Measurements from ENCODE around the gene LMX1B.

The LMX1B gene

GRCh38 chr9:126587187-126588185 is 26.2 kb upstream of the LMX1B start:
- WGBS (ENCODE audit: extremely low coverage, insufficient coverage, insufficient read length), result no CpG with 5 or more reads among the region's 20 CpGs
- no peaks in the 10 kb centered on the region for H3K36me3 ChIP-seq (ENCODE audit: control insufficient read depth in 1 of 2, insufficient read depth in 2 of 2, low read length in 2 of 2)
- H3K4me3 ChIP-seq (ENCODE audit: low read depth, low read length), result no peak overlapping the region
- no peak overlapping the region for H3K4ac ChIP-seq (ENCODE audit: low read depth, low read length)
- H2AK5ac ChIP-seq (ENCODE audit: low read length), result no peak overlapping the region
- DNase-seq, result no peak
- peaks cover 0 to 2% of the 10 kb centered on the region in 2 experiments for H3K4me1 ChIP-seq (ENCODE audit: control insufficient read depth in 1 of 2, insufficient read depth in 2 of 2, low read length in 2 of 2)
- no peaks in the 10 kb centered on the region for H3K27me3 ChIP-seq (ENCODE audit: insufficient read depth, low read length)
- no peak overlapping the region for H3K18ac ChIP-seq (ENCODE audit: low read length)
- H3K27ac ChIP-seq (ENCODE audit: low read depth, low read length), result no peak overlapping the region
- H3K14ac ChIP-seq (ENCODE audit: low read length), result no peak overlapping the region
- H3K79me1 ChIP-seq (ENCODE audit: low read length), result no peaks in the 10 kb centered on the region
- H4K12ac ChIP-seq (ENCODE audit: low read depth, low read length), result no peak overlapping the region
- no peak overlapping the region for H2AFZ ChIP-seq (ENCODE audit: insufficient read depth, low read length, poor library complexity)
- no peak overlapping the region for H3K4me2 ChIP-seq (ENCODE audit: low read length)
- H3K79me2 ChIP-seq (ENCODE audit: control insufficient read depth, insufficient read depth, low read length, poor library complexity), result no peaks in the 10 kb centered on the region
- no peak overlapping the region for H3K23ac ChIP-seq (ENCODE audit: low read length)
- no peak overlapping the region for H4K8ac ChIP-seq (ENCODE audit: low read depth, low read length)
- H2BK5ac ChIP-seq (ENCODE audit: low read depth, low read length, poor library complexity), result no peak overlapping the region
- H2BK120ac ChIP-seq (ENCODE audit: insufficient read depth, low read length, poor library complexity), result no peak overlapping the region
- peaks cover 9% of the 10 kb centered on the region for H3K9me3 ChIP-seq (ENCODE audit: insufficient read depth, low read depth, low read length)
- no peak overlapping the region for H2BK12ac ChIP-seq (ENCODE audit: low read length)
- no peak overlapping the region for H3K9ac ChIP-seq (ENCODE audit: low read length)
- no peak overlapping the region for H4K91ac ChIP-seq (ENCODE audit: low read depth, low read length)

GRCh38 chr9:126588491-126589168 is 25.1 kb upstream of the LMX1B start:
- Histone ChIP-seq H4K8ac (ENCODE audit: low read depth, low read length) (no peak overlapping the region), H4K91ac (ENCODE audit: low read depth, low read length) (no peak overlapping the region), H2AFZ (ENCODE audit: insufficient read depth, low read length, poor library complexity) (no peak overlapping the region), H2BK5ac (ENCODE audit: low read depth, low read length, poor library complexity) (no peak overlapping the region), H2BK120ac (ENCODE audit: insufficient read depth, low read length, poor library complexity) (no peak overlapping the region), H3K4me1 (ENCODE audit: control insufficient read depth in 1 of 2, insufficient read depth in 2 of 2, low read length in 2 of 2) (peaks cover 0 to 2% of the 10 kb centered on the region in 2 experiments), H3K79me2 (ENCODE audit: control insufficient read depth, insufficient read depth, low read length, poor library complexity) (no peaks in the 10 kb centered on the region), H3K14ac (ENCODE audit: low read length) (no peak overlapping the region), H3K9ac (ENCODE audit: low read length) (no peak overlapping the region), H2AK5ac (ENCODE audit: low read length) (no peak overlapping the region), H3K4me2 (ENCODE audit: low read length) (no peak overlapping the region), H3K27me3 (ENCODE audit: insufficient read depth, low read length) (no peaks in the 10 kb centered on the region), H3K27ac (ENCODE audit: low read depth, low read length) (no peak overlapping the region), H3K79me1 (ENCODE audit: low read length) (no peaks in the 10 kb centered on the region), H3K9me3 (ENCODE audit: insufficient read depth, low read depth, low read length) (peaks cover 9% of the 10 kb centered on the region), H4K12ac (ENCODE audit: low read depth, low read length) (no peak overlapping the region), H3K36me3 (ENCODE audit: control insufficient read depth in 1 of 2, insufficient read depth in 2 of 2, low read length in 2 of 2) (no peaks in the 10 kb centered on the region), H3K4ac (ENCODE audit: low read depth, low read length) (no peak overlapping the region), H2BK12ac (ENCODE audit: low read length) (no peak overlapping the region), H3K23ac (ENCODE audit: low read length) (no peak overlapping the region), H3K18ac (ENCODE audit: low read length) (no peak overlapping the region), H3K4me3 (ENCODE audit: low read depth, low read length) (no peak overlapping the region)
- no CpG with 5 or more reads among the region's 10 CpGs for WGBS (ENCODE audit: extremely low coverage, insufficient coverage, insufficient read length)
- DNase-seq, result no peak

- H3K36me3 ChIP-seq (ENCODE audit: control insufficient read depth in 1 of 2, insufficient read depth in 2 of 2, low read length in 2 of 2), result no peaks in the 10 kb centered on the region
- no peaks in the 10 kb centered on the region for H3K79me2 ChIP-seq (ENCODE audit: control insufficient read depth, insufficient read depth, low read length, poor library complexity)
- no peak overlapping the region for H3K9ac ChIP-seq (ENCODE audit: low read length)
- no peak overlapping the region for H3K4me2 ChIP-seq (ENCODE audit: low read length)
- H2BK5ac ChIP-seq (ENCODE audit: low read depth, low read length, poor library complexity), result no peak overlapping the region
- no peak overlapping the region for H3K18ac ChIP-seq (ENCODE audit: low read length)
- H2BK120ac ChIP-seq (ENCODE audit: insufficient read depth, low read length, poor library complexity), result no peak overlapping the region
- H3K4me1 ChIP-seq (ENCODE audit: control insufficient read depth in 1 of 2, insufficient read depth in 2 of 2, low read length in 2 of 2), result peaks cover 0 to 2% of the 10 kb centered on the region in 2 experiments
- WGBS (ENCODE audit: extremely low coverage, insufficient coverage, insufficient read length), result no CpG with 5 or more reads among the region's 6 CpGs
- H3K4me3 ChIP-seq (ENCODE audit: low read depth, low read length), result no peak overlapping the region
- no peak overlapping the region for H3K27ac ChIP-seq (ENCODE audit: low read depth, low read length)
- DNase-seq, result no peak
- no peak overlapping the region for H2AK5ac ChIP-seq (ENCODE audit: low read length)
- H3K27me3 ChIP-seq (ENCODE audit: insufficient read depth, low read length), result no peaks in the 10 kb centered on the region
- H3K79me1 ChIP-seq (ENCODE audit: low read length), result no peaks in the 10 kb centered on the region
- no peak overlapping the region for H4K8ac ChIP-seq (ENCODE audit: low read depth, low read length)
- no peak overlapping the region for H3K23ac ChIP-seq (ENCODE audit: low read length)
- no peak overlapping the region for H2AFZ ChIP-seq (ENCODE audit: insufficient read depth, low read length, poor library complexity)
- no peak overlapping the region for H4K91ac ChIP-seq (ENCODE audit: low read depth, low read length)
- peaks cover 9% of the 10 kb centered on the region for H3K9me3 ChIP-seq (ENCODE audit: insufficient read depth, low read depth, low read length)
- no peak overlapping the region for H3K14ac ChIP-seq (ENCODE audit: low read length)
- H3K4ac ChIP-seq (ENCODE audit: low read depth, low read length), result no peak overlapping the region
- no peak overlapping the region for H4K12ac ChIP-seq (ENCODE audit: low read depth, low read length)
- H2BK12ac ChIP-seq (ENCODE audit: low read length), result no peak overlapping the region
These were observed 24.4 kb upstream of the LMX1B start for GRCh38 chr9:126589349-126589748.

- H4K91ac ChIP-seq (ENCODE audit: low read depth, low read length), result no peak overlapping the region
- no peak overlapping the region for H2AFZ ChIP-seq (ENCODE audit: insufficient read depth, low read length, poor library complexity)
- H2BK5ac ChIP-seq (ENCODE audit: low read depth, low read length, poor library complexity), result no peak overlapping the region
- no peak overlapping the region for H3K4ac ChIP-seq (ENCODE audit: low read depth, low read length)
- H3K27me3 ChIP-seq (ENCODE audit: insufficient read depth, low read length), result no peaks in the 10 kb centered on the region
- no peak overlapping the region for H2BK120ac ChIP-seq (ENCODE audit: insufficient read depth, low read length, poor library complexity)
- no peaks in the 10 kb centered on the region for H3K79me1 ChIP-seq (ENCODE audit: low read length)
- no CpG with 5 or more reads among the region's 3 CpGs for WGBS (ENCODE audit: extremely low coverage, insufficient coverage, insufficient read length)
- no peak overlapping the region for H2AK5ac ChIP-seq (ENCODE audit: low read length)
- peak overlapping the region; percentile 20 for H4K12ac ChIP-seq (ENCODE audit: low read depth, low read length)
- H3K18ac ChIP-seq (ENCODE audit: low read length), result no peak overlapping the region
- no peaks in the 10 kb centered on the region for H3K79me2 ChIP-seq (ENCODE audit: control insufficient read depth, insufficient read depth, low read length, poor library complexity)
- no peak overlapping the region for H3K27ac ChIP-seq (ENCODE audit: low read depth, low read length)
- no peak overlapping the region for H3K9ac ChIP-seq (ENCODE audit: low read length)
- H3K14ac ChIP-seq (ENCODE audit: low read length), result no peak overlapping the region
- H3K9me3 ChIP-seq (ENCODE audit: insufficient read depth, low read depth, low read length), result peaks cover 8% of the 10 kb centered on the region
- H3K23ac ChIP-seq (ENCODE audit: low read length), result no peak overlapping the region
- H3K4me1 ChIP-seq (ENCODE audit: control insufficient read depth in 1 of 2, insufficient read depth in 2 of 2, low read length in 2 of 2), result peaks cover 0 to 2% of the 10 kb centered on the region in 2 experiments
- H4K8ac ChIP-seq (ENCODE audit: low read depth, low read length), result no peak overlapping the region
- DNase-seq, result no peak
- no peak overlapping the region for H3K4me3 ChIP-seq (ENCODE audit: low read depth, low read length)
- no peaks in the 10 kb centered on the region for H3K36me3 ChIP-seq (ENCODE audit: control insufficient read depth in 1 of 2, insufficient read depth in 2 of 2, low read length in 2 of 2)
- H3K4me2 ChIP-seq (ENCODE audit: low read length), result no peak overlapping the region
- H2BK12ac ChIP-seq (ENCODE audit: low read length), result no peak overlapping the region
These were observed 22.6 kb upstream of the LMX1B start for GRCh38 chr9:126591083-126591482.

Measured in trophoblast cell (in vitro differentiated cells and primary cell).